GM18511 (cell line): ENCODE data around the gene MYO1C.
"Not testable (repeated sequence)": the region's sequence is repeated elsewhere in the genome, so short reads cannot be mapped to it uniquely, and the experiment has no call there.

ENCODE experiments used
- ATAC-seq: cut with Tn5 transposase; IDR thresholded peaks from one replicate; pipeline ENCODE4 v1.9.1; 2021; ENCODE audit warnings: mild to moderate bottlenecking, moderate library complexity; ENCODE audit not compliant: unreplicated experiment

Gene MYO1C

GRCh38 chr17:1509290-1509881, 16.9 kb upstream of the MYO1C start:
- ATAC-seq = no peak

- ATAC-seq = not testable (repeated sequence)
These were observed 16.2 kb upstream of the MYO1C start for GRCh38 chr17:1508709-1509108.

- ATAC-seq = no peak
These were observed 14.3 kb upstream of the MYO1C start for GRCh38 chr17:1506649-1507267.

GRCh38 chr17:1505586-1505985, 13.1 kb upstream of the MYO1C start:
- no peak for ATAC-seq

GRCh38 chr17:1504866-1505265, 12.4 kb upstream of the MYO1C start:
- ATAC-seq = no peak

- no peak for ATAC-seq
These were observed 11.2 kb upstream of the MYO1C start for GRCh38 chr17:1503699-1504098.

- no peak for ATAC-seq
These were observed 6.4 kb upstream of the MYO1C start for GRCh38 chr17:1498869-1499268.

GRCh38 chr17:1498233-1498632, 5.7 kb upstream of the MYO1C start:
- no peak for ATAC-seq

- ATAC-seq = no peak
These were observed 5.3 kb upstream of the MYO1C start for GRCh38 chr17:1497831-1498230.

GRCh38 chr17:1496869-1497268, 4.4 kb upstream of the MYO1C start:
- ATAC-seq = no peak

GRCh38 chr17:1495265-1495989, 2.9 kb upstream of the MYO1C start:
- no peak for ATAC-seq

GRCh38 chr17:1494736-1495253, 2.3 kb upstream of the MYO1C start:
- ATAC-seq = no peak

- ATAC-seq = no peak
These were observed 1.7 kb upstream of the MYO1C start for GRCh38 chr17:1494203-1494602.

- ATAC-seq = no peak
These were observed 950 bp upstream of the MYO1C start for GRCh38 chr17:1493291-1493980.

- ATAC-seq = peak; percentile 47
These were observed 840 bp downstream of the MYO1C start for GRCh38 chr17:1491443-1492248.

GRCh38 chr17:1490643-1491442, 1.6 kb downstream of the MYO1C start:
- ATAC-seq = peak; percentile 55

- ATAC-seq = no peak
These were observed 3.6 kb downstream of the MYO1C start for GRCh38 chr17:1488826-1489270.

GRCh38 chr17:1487939-1488825, 4.3 kb downstream of the MYO1C start:
- ATAC-seq = no peak
